Vagina (tissue), 2 donors: ENCODE measurements around the gene BMP8B. TPM values are rescaled to one million over a fixed set of nuclear protein-coding genes. Genes with fewer than 3 reads are reported as not detected.

Experiments used
- DNase-seq, 2 donors: peaks; one replicate each; pipeline ENCODE4 v3.0.0-alpha.2; 2017; ENCODE audit errors: extremely low spot score in 2 of 2
- H3K27ac ChIP-seq: fragments of 200-600 bp; sonication (generic); one replicate; pipeline ENCODE4 v1.5.1; 2019
- H3K27me3 ChIP-seq: fragments of 200-600 bp; sonication (generic); one replicate; pipeline ENCODE4 v1.5.1; 2019
- H3K36me3 ChIP-seq, 2 donors: fragments of 200-600 bp; sonication (generic); one replicate each; pipeline ENCODE4 v1.5.1; 2017 to 2019
- H3K4me1 ChIP-seq: fragments of 200-600 bp; sonication (generic); one replicate; pipeline ENCODE4 v1.5.1; 2019
- H3K4me3 ChIP-seq, 2 donors: fragments of 200-600 bp; sonication (generic); 1 replicate in 1 of 2; 2 replicates in 1 of 2; pipeline ENCODE4 v1.5.1; 2016 to 2019
- H3K9me3 ChIP-seq: fragments of 200-600 bp; sonication (generic); one replicate; pipeline ENCODE4 v1.5.1; 2019
- CTCF ChIP-seq, 3 experiments: fragments of 450-650 bp in 2 of 3; fragments of 200-600 bp in 1 of 3; sonication (generic) in 1 of 3; IDR thresholded peaks; one replicate each; pipeline ENCODE4 v1.5.1; 2017 to 2019; ENCODE audit warnings: antibody characterized with exemption in 3 of 3, mild to moderate bottlenecking in 2 of 3, moderate library complexity in 2 of 3
- POLR2A ChIP-seq, 2 donors: fragments of 450-650 bp; IDR thresholded peaks; one replicate each; pipeline ENCODE4 v1.6.1; 2017; ENCODE audit warnings: antibody characterized with exemption in 2 of 2, mild to moderate bottlenecking in 2 of 2, moderate library complexity in 2 of 2
- POLR2AphosphoS5 ChIP-seq, 2 donors: sonication (generic); formaldehyde crosslinking; IDR thresholded peaks; one replicate each; pipeline ENCODE4 v1.9.0; 2017; ENCODE audit warnings: antibody characterized with exemption in 2 of 2, mild to moderate bottlenecking in 2 of 2, low read depth in 1 of 2; ENCODE audit not compliant: insufficient read depth in 1 of 2
- intact Hi-C: fragments of 100-400 bp; cut with DNase I; formaldehyde crosslinking; loops from one replicate; pipeline ENCODE4 v1.15.1; 2023
- total RNA-seq: library from RNA; depleted of rRNA; stranded (reverse); fragments of >200 nt; gene quantifications from one replicate; pipeline ENCODE4 v1.2.3, GENCODE V29; 2016

Gene BMP8B
- total RNA-seq, 1 donor from 2014 or later, result 0.98 TPM

DNA sequence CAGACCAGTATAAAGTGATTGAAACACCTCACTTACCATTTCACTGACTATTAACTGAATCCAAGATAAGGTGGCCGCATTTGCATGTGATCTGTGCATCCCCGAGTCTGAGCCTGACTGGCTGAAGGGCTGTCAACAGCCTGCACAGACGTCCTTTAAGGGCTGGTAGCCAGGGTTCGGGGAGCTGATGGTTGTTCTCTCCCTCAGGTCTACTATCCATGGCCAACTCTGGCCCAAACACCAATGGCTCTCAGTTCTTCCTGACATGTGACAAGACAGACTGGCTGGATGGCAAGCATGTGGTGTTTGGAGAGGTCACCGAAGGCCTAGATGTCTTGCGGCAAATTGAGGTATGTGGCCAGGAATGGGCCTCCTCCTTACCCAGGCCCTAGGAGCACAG, 36.0 kb downstream of the BMP8B start:
- H3K27ac ChIP-seq, result no peak overlapping the region
- no peak for DNase-seq
- TF ChIP-seq POLR2A (IDR thresholded peaks at IDR 0.05), result no peak
- no peak for TF ChIP-seq POLR2AphosphoS5 (IDR thresholded peaks at IDR 0.05; ENCODE audit: insufficient read depth in 1 of 2, low read depth in 1 of 2)
- TF ChIP-seq CTCF (IDR thresholded peaks at IDR 0.05), result no peak

GRCh38 chr1:39751595-39751994, 37.1 kb downstream of the BMP8B start:
- H3K36me3 ChIP-seq, result peaks cover 0 to 96% of the 10 kb centered on the region in 2 donors
- intact Hi-C loops, result loop anchor here (5.0 kb wide), 1 partner anchor 1216 kb away; no protein-coding TSS in a partner anchor
- H3K9me3 ChIP-seq, result no peaks in the 10 kb centered on the region
- DNase-seq, result no peak
- no peaks in the 10 kb centered on the region for H3K4me1 ChIP-seq
- TF ChIP-seq POLR2A (IDR thresholded peaks at IDR 0.05), result no peak
- no peak for TF ChIP-seq CTCF (IDR thresholded peaks at IDR 0.05)
- no peak for TF ChIP-seq POLR2AphosphoS5 (IDR thresholded peaks at IDR 0.05; ENCODE audit: insufficient read depth in 1 of 2, low read depth in 1 of 2)
- H3K4me3 ChIP-seq, result no peak overlapping the region
- no peaks in the 10 kb centered on the region for H3K27me3 ChIP-seq
- H3K27ac ChIP-seq, result no peak overlapping the region

More for the DNA sequence above, 36.0 kb downstream of the BMP8B start:
- Histone ChIP-seq H3K36me3 (peaks cover 0 to 89% of the 10 kb centered on the region in 2 donors), H3K9me3 (no peaks in the 10 kb centered on the region), H3K27me3 (no peaks in the 10 kb centered on the region), H3K4me3 (no peak overlapping the region), H3K4me1 (no peaks in the 10 kb centered on the region)
- intact Hi-C loops, result loop anchor here (5.0 kb wide), 1 partner anchor 1215 kb away; no protein-coding TSS in a partner anchor

DNA sequence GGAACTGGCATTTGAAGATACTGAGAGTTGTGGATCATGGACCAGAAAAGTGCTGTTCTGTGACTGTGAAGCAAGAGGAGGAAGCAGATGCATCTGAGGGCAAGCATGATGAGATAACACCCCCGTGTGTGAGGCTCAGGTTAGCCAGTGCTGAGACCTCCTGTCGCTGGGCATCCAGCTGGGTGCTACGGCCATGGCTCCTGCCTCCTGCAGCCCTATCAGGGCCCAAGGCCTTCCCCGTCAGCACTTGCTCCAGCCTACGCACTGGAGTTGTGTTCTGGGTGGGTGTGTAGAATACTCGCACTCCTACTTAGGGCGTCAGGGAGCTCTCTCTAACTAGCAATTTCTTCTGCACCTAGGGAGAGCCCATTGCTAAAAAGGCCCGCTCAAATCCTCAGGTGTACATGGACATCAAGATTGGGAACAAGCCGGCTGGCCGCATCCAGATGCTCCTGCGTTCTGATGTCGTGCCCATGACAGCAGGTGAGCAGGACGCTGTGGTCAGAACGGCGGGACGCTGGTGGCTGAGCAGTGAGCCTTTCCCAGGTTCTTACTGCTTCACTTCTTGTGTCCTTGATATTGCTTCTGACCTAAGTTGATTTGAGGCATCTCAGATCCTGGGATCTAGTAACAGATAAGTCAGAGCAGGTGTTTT, 43.5 kb downstream of the BMP8B start:
- DNase-seq, result peak in 1 of 2 donors; percentile 52
- Histone ChIP-seq H3K27ac (no peak overlapping the region), H3K36me3 (peaks cover 0 to 89% of the 10 kb centered on the region in 2 donors), H3K4me3 (no peak overlapping the region), H3K27me3 (no peaks in the 10 kb centered on the region), H3K4me1 (peaks cover 7% of the 10 kb centered on the region), H3K9me3 (no peaks in the 10 kb centered on the region)
- no peak for TF ChIP-seq CTCF (IDR thresholded peaks at IDR 0.05)
- TF ChIP-seq POLR2A (IDR thresholded peaks at IDR 0.05), result no peak
- TF ChIP-seq POLR2AphosphoS5 (IDR thresholded peaks at IDR 0.05; ENCODE audit: insufficient read depth in 1 of 2, low read depth in 1 of 2), result no peak
- intact Hi-C loops, result no loop called here

DNA sequence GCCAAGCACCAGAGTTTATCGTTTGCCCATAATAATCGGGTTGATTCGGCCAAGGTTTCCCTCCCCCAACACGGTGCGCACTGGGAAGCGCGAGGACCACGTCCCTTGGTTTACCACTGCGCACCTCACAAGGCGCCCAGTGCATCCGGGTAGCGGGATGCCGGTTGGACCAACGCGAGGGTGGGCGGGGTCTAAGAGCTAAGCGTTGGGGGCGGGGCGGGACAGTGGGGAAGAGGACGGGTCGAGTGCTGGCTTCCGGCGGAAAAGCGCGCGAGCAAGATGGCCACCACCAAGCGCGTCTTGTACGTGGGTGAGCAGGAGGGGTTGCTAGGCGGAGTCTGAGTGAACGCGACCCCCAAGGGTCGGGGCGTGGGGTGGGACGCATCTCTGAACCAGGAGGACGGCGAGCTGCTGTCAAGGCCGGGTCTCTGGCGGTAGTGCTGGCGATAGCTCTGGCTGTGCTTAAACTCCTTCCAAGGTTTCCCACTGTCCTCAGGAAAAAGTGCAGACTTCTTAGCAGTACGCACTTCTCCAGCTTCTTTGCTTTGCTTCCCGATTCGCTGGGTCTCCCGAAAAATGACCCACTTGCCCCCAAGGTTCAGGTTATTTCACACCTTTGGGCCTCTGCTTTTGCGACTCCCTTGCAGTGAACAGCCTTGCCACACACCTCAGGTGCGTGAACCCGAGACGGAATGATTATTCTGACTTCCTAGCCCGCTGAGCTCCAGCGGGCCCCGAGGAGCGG, 49.9 kb downstream of the BMP8B start, which contains the start of gene PPIE:
PPIE (plus strand) TSS at position 261 of the 745 bp plus-strand sequence; CDS start at position 280, 19 bp downstream.
- H3K4me1 ChIP-seq, result peaks cover 22% of the 10 kb centered on the region
- H3K36me3 ChIP-seq, result peaks cover 0 to 31% of the 10 kb centered on the region in 2 donors
- TF ChIP-seq POLR2A (IDR thresholded peaks at IDR 0.05) (no peak), POLR2AphosphoS5 (IDR thresholded peaks at IDR 0.05; ENCODE audit: insufficient read depth in 1 of 2, low read depth in 1 of 2) (peak in 1 of 2 donors; percentile 62)
- H3K9me3 ChIP-seq, result no peaks in the 10 kb centered on the region
- H3K27ac ChIP-seq, result peak within 1 kb of the TSS; percentile 42
- H3K4me3 ChIP-seq, result peak within 1 kb of the TSS; percentile 60 to 87
- intact Hi-C loops, result no loop called here
- no peaks in the 10 kb centered on the region for H3K27me3 ChIP-seq
- DNase-seq, result peak in 1 of 2 donors; percentile 89

GRCh38 chr1:39737546-39738169, 51.0 kb downstream of the BMP8B start:
- no peaks in the 10 kb centered on the region for H3K9me3 ChIP-seq
- H3K27ac ChIP-seq, result no peak overlapping the region
- H3K4me1 ChIP-seq, result peaks cover 22% of the 10 kb centered on the region
- intact Hi-C loops, result no loop called here
- TF ChIP-seq POLR2AphosphoS5 (IDR thresholded peaks at IDR 0.05; ENCODE audit: insufficient read depth in 1 of 2, low read depth in 1 of 2) (no peak), CTCF (IDR thresholded peaks at IDR 0.05) (no peak), POLR2A (IDR thresholded peaks at IDR 0.05) (no peak)
- H3K36me3 ChIP-seq, result peaks cover 0 to 20% of the 10 kb centered on the region in 2 donors
- H3K27me3 ChIP-seq, result no peaks in the 10 kb centered on the region
- DNase-seq, result peak in 1 of 2 donors; percentile 65
- no peak overlapping the region for H3K4me3 ChIP-seq
